Endothelial cell of umbilical vein (primary cell): ENCODE results near the gene SLFNL1.

Experiments
- EZH2 ChIP-seq: IDR thresholded peaks from 2 replicates; pipeline ENCODE4 v1.6.1; 2012; ENCODE audit warnings: borderline replicate concordance, low read depth, mild to moderate bottlenecking, moderate library complexity, low read length, inconsistent platforms; ENCODE audit not compliant: severe bottlenecking
- FOS ChIP-seq: IDR thresholded peaks from 2 replicates; pipeline ENCODE4 v1.6.1; 2011; ENCODE audit warnings: mild to moderate bottlenecking, low read length, moderate library complexity, borderline replicate concordance; ENCODE audit not compliant: insufficient read depth
- JUN ChIP-seq: IDR thresholded peaks from 2 replicates; pipeline ENCODE4 v1.6.1; 2011; ENCODE audit warnings: borderline replicate concordance, low read depth; ENCODE audit not compliant: insufficient read length, insufficient read depth
- MAX ChIP-seq: IDR thresholded peaks from 2 replicates; pipeline ENCODE4 v1.6.1; 2011; ENCODE audit not compliant: insufficient read depth, insufficient read length
- MYC ChIP-seq: IDR thresholded peaks from one replicate; pipeline ENCODE4 v1.6.1; 2011; ENCODE audit warnings: mild to moderate bottlenecking, low read depth, low read length
- POLR2A ChIP-seq: IDR thresholded peaks from 2 replicates; pipeline ENCODE4 v1.6.1; 2012; ENCODE audit warnings: low read depth, mild to moderate bottlenecking, control low read depth, low read length
- POLR2AphosphoS5 ChIP-seq: IDR thresholded peaks from 2 replicates; pipeline ENCODE4 v1.6.1; 2012; ENCODE audit warnings: low read depth, mild to moderate bottlenecking, control low read depth, low read length, moderate library complexity; ENCODE audit not compliant: insufficient read depth
- TF ChIP-seq, protein P1 (sequence below), 2 donors: IDR thresholded peaks; 1 replicate in 1 of 2; 2 replicates in 1 of 2; pipeline ENCODE4 v1.5.1; 2011; ENCODE audit warnings: low read length in 2 of 2, mild to moderate bottlenecking in 2 of 2, moderate library complexity in 2 of 2, control low read depth in 1 of 2, inconsistent platforms in 1 of 2, low read depth in 1 of 2; ENCODE audit not compliant: insufficient read depth in 1 of 2; ENCODE audit errors: extremely low read depth in 1 of 2

DNA sequence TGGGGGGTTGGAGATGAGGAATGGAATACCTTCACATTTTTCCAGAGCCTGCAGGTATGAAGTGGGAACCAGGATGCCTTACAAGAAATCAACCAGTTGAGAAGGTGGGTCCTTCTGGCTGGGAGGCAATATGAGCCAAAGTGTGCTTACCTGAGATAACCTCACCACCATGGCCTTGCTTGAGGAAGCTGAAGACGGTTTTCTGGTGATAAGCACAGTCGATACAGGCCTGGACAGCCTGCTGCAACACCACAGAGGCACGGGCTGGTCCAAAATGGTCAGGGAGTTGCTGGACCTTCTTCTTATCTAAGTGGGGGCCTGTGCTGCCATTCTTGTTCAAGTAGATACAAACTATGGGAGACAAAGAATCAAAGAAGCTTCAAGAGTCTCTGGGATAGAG, 27.0 kb upstream of the SLFNL1 start:
- TF ChIP-seq, protein P1, sequence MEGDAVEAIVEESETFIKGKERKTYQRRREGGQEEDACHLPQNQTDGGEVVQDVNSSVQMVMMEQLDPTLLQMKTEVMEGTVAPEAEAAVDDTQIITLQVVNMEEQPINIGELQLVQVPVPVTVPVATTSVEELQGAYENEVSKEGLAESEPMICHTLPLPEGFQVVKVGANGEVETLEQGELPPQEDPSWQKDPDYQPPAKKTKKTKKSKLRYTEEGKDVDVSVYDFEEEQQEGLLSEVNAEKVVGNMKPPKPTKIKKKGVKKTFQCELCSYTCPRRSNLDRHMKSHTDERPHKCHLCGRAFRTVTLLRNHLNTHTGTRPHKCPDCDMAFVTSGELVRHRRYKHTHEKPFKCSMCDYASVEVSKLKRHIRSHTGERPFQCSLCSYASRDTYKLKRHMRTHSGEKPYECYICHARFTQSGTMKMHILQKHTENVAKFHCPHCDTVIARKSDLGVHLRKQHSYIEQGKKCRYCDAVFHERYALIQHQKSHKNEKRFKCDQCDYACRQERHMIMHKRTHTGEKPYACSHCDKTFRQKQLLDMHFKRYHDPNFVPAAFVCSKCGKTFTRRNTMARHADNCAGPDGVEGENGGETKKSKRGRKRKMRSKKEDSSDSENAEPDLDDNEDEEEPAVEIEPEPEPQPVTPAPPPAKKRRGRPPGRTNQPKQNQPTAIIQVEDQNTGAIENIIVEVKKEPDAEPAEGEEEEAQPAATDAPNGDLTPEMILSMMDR (IDR thresholded peaks at IDR 0.05; ENCODE audit: extremely low read depth in 1 of 2, insufficient read depth in 1 of 2, low read depth in 1 of 2, low read length in 2 of 2): no peak
- TF ChIP-seq POLR2A (no peak), POLR2AphosphoS5 (no peak), EZH2 (no peak), FOS (no peak), JUN (no peak), MAX (no peak), MYC (no peak)
